ENCODE results near the gene DHH. TPM values are rescaled to one million over a fixed set of nuclear protein-coding genes. Genes with fewer than 3 reads are reported as not detected.
A peak's percentile ranks its signal among the peaks of the same experiment; 100 is the strongest.

DHH gene
- total and polyA plus RNA-seq, 9 of the 15 experiments (the other 6 are each of a cell fraction or from before 2014, with no cell fraction given), result 0.07 to 2.6 (median 0.54) TPM

DNA sequence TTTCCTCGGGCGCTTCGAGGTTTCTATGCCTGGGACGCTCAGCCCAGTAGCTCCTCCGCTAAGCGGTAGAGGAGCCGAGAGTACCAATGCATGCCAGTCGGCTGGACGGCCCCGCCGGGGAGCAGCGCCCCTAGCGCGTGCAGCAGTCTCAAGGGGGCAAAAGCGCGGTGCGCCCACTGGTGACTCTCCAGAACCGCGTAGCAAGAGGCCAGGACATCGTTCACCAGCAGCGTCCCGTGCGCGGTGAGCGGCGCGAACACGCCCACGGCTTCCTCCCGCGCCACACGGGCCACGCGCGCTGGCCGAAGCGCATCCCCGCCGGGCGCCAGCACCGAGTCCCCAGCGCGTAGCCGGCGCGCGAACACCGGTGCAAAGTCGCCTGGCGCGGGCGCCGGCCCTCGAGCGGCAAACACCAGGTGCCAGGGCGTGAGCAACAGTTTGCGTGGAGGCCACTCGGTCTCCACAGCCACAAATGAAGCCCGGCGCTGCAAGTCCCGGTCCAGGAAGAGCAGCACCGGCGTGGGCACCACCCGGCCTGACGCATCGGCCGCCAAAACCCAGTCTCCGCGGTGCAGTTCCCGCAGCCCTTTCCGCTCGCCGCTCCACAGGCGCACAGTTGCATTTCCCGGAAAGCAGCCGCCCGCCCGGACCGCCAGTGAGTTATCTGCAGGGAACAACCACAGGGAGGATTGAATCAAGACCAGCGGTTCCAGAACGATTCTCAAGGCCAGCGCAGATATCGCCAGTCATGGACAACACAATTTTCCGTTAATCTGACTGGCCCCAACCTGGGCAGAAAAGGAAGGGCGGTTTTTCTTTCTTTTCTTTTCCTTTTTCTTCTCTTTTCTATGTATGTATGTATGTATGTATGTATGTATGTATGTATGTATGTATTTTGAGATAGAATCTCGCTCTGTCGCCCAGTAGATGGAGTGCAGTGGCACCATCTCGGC, 4.5 kb downstream of the DHH start (continued):
- no peak for TF ChIP-seq XRCC4 (IDR thresholded peaks at IDR 0.05; ENCODE audit: extremely low read depth, insufficient read depth, insufficient read length)
- peak; percentile 70 for TF ChIP-seq ZNF282 (CRISPR knock-in tag; IDR thresholded peaks at IDR 0.05)
- peak; percentile 84 for TF ChIP-seq KLF16 (IDR thresholded peaks at IDR 0.05)
- no peak for TF ChIP-seq TOE1 (IDR thresholded peaks at IDR 0.05; ENCODE audit: borderline replicate concordance)
- no peak for TF ChIP-seq TOE1 (CRISPR knock-in tag; IDR thresholded peaks at IDR 0.05; ENCODE audit: borderline replicate concordance, low read depth)
- TF ChIP-seq PHF8 (IDR thresholded peaks at IDR 0.05; ENCODE audit: borderline replicate concordance, low read length), result peak; percentile 36; the same call in 1 of the 2 replicates
- TF ChIP-seq NR4A1 (CRISPR knock-in tag; IDR thresholded peaks at IDR 0.05), result no peak
- TF ChIP-seq NR4A1 (tag; IDR thresholded peaks at IDR 0.05), result peak; percentile 65; the same call in 1 of the 2 replicates
- TF ChIP-seq GATAD2B (IDR thresholded peaks at IDR 0.05; ENCODE audit: borderline replicate concordance), result 0 out of 2 replicates have a peak, but pooled peaks have one; percentile 16
- TF ChIP-seq ZKSCAN1 (IDR thresholded peaks at IDR 0.05; ENCODE audit: low read depth, low read length), result peak; percentile 29; the same call in 1 of the 2 replicates
- TF ChIP-seq, protein P1, sequence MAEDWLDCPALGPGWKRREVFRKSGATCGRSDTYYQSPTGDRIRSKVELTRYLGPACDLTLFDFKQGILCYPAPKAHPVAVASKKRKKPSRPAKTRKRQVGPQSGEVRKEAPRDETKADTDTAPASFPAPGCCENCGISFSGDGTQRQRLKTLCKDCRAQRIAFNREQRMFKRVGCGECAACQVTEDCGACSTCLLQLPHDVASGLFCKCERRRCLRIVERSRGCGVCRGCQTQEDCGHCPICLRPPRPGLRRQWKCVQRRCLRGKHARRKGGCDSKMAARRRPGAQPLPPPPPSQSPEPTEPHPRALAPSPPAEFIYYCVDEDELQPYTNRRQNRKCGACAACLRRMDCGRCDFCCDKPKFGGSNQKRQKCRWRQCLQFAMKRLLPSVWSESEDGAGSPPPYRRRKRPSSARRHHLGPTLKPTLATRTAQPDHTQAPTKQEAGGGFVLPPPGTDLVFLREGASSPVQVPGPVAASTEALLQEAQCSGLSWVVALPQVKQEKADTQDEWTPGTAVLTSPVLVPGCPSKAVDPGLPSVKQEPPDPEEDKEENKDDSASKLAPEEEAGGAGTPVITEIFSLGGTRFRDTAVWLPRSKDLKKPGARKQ (CRISPR knock-in tag; IDR thresholded peaks at IDR 0.05), result no peak
- TF ChIP-seq HDAC2 (IDR thresholded peaks at IDR 0.05), result peak; percentile 90
- TF ChIP-seq HNRNPLL (IDR thresholded peaks at IDR 0.05; ENCODE audit: low read depth, low read length, poor library complexity, severe bottlenecking), result peak; percentile 83
- peak; percentile 94 for TF ChIP-seq CBFA2T3 (IDR thresholded peaks at IDR 0.05)
- no peak for TF ChIP-seq MECOM (CRISPR knock-in tag; IDR thresholded peaks at IDR 0.05)
- no peak for TF ChIP-seq SPI1 (IDR thresholded peaks at IDR 0.05; ENCODE audit: borderline replicate concordance, low read depth, low read length)
- peak; percentile 74 for TF ChIP-seq NFE2 (IDR thresholded peaks at IDR 0.05; ENCODE audit: low read depth)
- TF ChIP-seq, protein P2, sequence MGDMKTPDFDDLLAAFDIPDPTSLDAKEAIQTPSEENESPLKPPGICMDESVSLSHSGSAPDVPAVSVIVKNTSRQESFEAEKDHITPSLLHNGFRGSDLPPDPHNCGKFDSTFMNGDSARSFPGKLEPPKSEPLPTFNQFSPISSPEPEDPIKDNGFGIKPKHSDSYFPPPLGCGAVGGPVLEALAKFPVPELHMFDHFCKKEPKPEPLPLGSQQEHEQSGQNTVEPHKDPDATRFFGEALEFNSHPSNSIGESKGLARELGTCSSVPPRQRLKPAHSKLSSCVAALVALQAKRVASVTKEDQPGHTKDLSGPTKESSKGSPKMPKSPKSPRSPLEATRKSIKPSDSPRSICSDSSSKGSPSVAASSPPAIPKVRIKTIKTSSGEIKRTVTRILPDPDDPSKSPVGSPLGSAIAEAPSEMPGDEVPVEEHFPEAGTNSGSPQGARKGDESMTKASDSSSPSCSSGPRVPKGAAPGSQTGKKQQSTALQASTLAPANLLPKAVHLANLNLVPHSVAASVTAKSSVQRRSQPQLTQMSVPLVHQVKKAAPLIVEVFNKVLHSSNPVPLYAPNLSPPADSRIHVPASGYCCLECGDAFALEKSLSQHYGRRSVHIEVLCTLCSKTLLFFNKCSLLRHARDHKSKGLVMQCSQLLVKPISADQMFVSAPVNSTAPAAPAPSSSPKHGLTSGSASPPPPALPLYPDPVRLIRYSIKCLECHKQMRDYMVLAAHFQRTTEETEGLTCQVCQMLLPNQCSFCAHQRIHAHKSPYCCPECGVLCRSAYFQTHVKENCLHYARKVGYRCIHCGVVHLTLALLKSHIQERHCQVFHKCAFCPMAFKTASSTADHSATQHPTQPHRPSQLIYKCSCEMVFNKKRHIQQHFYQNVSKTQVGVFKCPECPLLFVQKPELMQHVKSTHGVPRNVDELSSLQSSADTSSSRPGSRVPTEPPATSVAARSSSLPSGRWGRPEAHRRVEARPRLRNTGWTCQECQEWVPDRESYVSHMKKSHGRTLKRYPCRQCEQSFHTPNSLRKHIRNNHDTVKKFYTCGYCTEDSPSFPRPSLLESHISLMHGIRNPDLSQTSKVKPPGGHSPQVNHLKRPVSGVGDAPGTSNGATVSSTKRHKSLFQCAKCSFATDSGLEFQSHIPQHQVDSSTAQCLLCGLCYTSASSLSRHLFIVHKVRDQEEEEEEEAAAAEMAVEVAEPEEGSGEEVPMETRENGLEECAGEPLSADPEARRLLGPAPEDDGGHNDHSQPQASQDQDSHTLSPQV (IDR thresholded peaks at IDR 0.05), result peak; percentile 71; the same call in 1 of the 2 replicates
- TF ChIP-seq ARNT (IDR thresholded peaks at IDR 0.05), result peak in 1 of 2 experiments; percentile 90; a peak in 2 of 4 replicates
- peak; percentile 57; the same call in 1 of the 2 replicates for TF ChIP-seq GABPB1 (CRISPR knock-in tag; IDR thresholded peaks at IDR 0.05)
- TF ChIP-seq, protein P3, sequence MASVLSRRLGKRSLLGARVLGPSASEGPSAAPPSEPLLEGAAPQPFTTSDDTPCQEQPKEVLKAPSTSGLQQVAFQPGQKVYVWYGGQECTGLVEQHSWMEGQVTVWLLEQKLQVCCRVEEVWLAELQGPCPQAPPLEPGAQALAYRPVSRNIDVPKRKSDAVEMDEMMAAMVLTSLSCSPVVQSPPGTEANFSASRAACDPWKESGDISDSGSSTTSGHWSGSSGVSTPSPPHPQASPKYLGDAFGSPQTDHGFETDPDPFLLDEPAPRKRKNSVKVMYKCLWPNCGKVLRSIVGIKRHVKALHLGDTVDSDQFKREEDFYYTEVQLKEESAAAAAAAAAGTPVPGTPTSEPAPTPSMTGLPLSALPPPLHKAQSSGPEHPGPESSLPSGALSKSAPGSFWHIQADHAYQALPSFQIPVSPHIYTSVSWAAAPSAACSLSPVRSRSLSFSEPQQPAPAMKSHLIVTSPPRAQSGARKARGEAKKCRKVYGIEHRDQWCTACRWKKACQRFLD (CRISPR knock-in tag; IDR thresholded peaks at IDR 0.05), result peak; percentile 93; the same call in 1 of the 2 replicates
- TF ChIP-seq RFX1 (IDR thresholded peaks at IDR 0.05), result no peak
